Measurements from ENCODE around the gene SLC25A1.

GRCh38 chr22:19131685-19132015 lies 46.9 kb downstream of the SLC25A1 start:
- no peak for TF ChIP-seq CTCF (IDR thresholded peaks at IDR 0.05)
- TF ChIP-seq POLR2A (IDR thresholded peaks at IDR 0.05) = no peak
